GM21360 (cell line): ENCODE results near the gene CDK17.
"Not testable (repeated sequence)": the region's sequence is repeated elsewhere in the genome, so short reads cannot be mapped to it uniquely, and the experiment has no call there.

Experiments used
- ATAC-seq: cut with Tn5 transposase; IDR thresholded peaks from one replicate; pipeline ENCODE4 v1.9.1; 2021; ENCODE audit warnings: mild to moderate bottlenecking, moderate library complexity; ENCODE audit not compliant: unreplicated experiment

The CDK17 gene

GRCh38 chr12:96395236-96395635 lies 5.0 kb downstream of the CDK17 start:
- ATAC-seq = no peak

- not testable (repeated sequence) for ATAC-seq
These were observed 7.0 kb downstream of the CDK17 start for GRCh38 chr12:96393229-96393628.

- ATAC-seq = no peak
These were observed 7.8 kb downstream of the CDK17 start for GRCh38 chr12:96392397-96392796.

GRCh38 chr12:96387981-96388380 lies 12.3 kb downstream of the CDK17 start:
- ATAC-seq = no peak

- no peak for ATAC-seq
These were observed 13.4 kb downstream of the CDK17 start for GRCh38 chr12:96386794-96387193.

GRCh38 chr12:96383991-96384390 lies 16.2 kb downstream of the CDK17 start:
- no peak for ATAC-seq

- ATAC-seq = no peak
These were observed 16.9 kb downstream of the CDK17 start for GRCh38 chr12:96383371-96383770.

GRCh38 chr12:96379743-96380142 lies 20.5 kb downstream of the CDK17 start:
- not testable (repeated sequence) for ATAC-seq

GRCh38 chr12:96378319-96378718 lies 21.9 kb downstream of the CDK17 start:
- ATAC-seq = no peak

- ATAC-seq = no peak
These were observed 23.4 kb downstream of the CDK17 start for GRCh38 chr12:96376865-96377264.

- peak; percentile 38 for ATAC-seq
These were observed 24.2 kb downstream of the CDK17 start for GRCh38 chr12:96375841-96376604.

- ATAC-seq = no peak
These were observed 25.1 kb downstream of the CDK17 start for GRCh38 chr12:96375170-96375569.

GRCh38 chr12:96371790-96372699 lies 28.2 kb downstream of the CDK17 start:
- no peak for ATAC-seq

GRCh38 chr12:96371138-96371789 lies 29.0 kb downstream of the CDK17 start:
- no peak for ATAC-seq

GRCh38 chr12:96368687-96369086 lies 31.6 kb downstream of the CDK17 start:
- no peak for ATAC-seq

- no peak for ATAC-seq
These were observed 32.0 kb downstream of the CDK17 start for GRCh38 chr12:96368233-96368632.

GRCh38 chr12:96366381-96366654 lies 33.9 kb downstream of the CDK17 start:
- ATAC-seq = no peak

- no peak for ATAC-seq
These were observed 34.4 kb downstream of the CDK17 start for GRCh38 chr12:96365604-96366380.

GRCh38 chr12:96364092-96364700 lies 36.0 kb downstream of the CDK17 start:
- ATAC-seq = no peak

- ATAC-seq = no peak
These were observed 39.2 kb downstream of the CDK17 start for GRCh38 chr12:96361074-96361473.
